Measurements from ENCODE around the gene SLC30A9.

The SLC30A9 gene

DNA sequence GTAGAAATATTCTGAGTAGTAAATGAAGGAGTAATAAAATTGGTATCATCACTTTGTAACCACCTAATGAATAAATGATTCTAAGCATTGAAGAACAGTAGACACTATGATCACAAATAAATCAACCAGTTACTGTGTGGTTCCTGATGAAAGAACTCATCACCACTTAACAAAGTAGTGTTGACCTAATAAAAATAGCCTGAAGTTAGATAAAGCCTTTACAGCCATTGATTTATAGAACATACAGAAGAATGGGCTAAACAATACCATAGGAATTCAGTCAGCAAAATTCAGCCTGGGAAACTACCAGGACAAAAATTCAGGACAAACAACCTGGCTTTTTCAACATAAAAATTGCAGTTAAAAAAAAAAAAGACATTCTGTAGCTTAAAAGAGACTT is 9.0 kb downstream of the SLC30A9 start:
- no peak for DNase-seq (ENCODE audit: low read depth)

GRCh38 chr4:42008011-42008786 is 17.9 kb downstream of the SLC30A9 start:
- no peak for DNase-seq (ENCODE audit: low read depth)

GRCh38 chr4:42015438-42015837 is 25.1 kb downstream of the SLC30A9 start:
- no peak for DNase-seq (ENCODE audit: low read depth)

DNA sequence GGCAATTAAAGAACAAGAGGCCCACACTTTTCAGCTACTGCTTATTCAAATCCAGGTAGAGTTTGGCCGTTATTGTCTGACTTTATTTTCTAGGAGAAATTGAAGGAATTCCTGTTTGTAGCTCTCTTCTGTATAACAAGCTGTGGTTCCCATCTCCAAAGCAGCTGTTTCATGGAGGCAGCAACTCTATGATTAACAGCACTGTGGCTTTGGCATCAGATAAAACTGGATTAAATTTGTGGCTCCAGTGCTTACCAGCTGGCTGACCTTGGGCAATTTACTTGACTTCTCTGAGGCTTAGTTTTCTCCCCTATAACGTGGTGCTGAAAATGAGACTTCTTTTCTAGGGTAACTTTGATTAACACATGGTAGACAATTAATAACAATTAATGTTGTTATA is 28.1 kb downstream of the SLC30A9 start:
- DNase-seq (ENCODE audit: low read depth): no peak

DNA sequence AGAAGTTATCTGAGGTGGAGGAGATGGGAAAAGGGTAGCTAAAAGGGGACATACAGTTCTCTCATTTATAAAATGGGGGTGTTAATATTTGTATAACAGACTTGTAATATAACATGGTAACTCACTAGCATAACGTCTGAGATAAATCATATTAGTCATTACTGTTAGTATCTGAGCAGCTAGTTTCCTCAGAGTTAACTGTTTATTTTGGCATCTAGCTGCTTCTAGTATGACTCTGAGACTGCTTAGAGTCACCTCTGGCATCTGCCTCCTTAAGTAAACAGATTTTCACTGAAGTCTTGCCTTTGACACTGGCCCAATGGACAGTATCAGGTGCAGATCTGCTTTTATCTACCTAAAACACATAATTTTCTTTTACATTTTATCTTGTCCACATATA is 58.1 kb downstream of the SLC30A9 start:
- no peak for DNase-seq (ENCODE audit: low read depth)

DNA sequence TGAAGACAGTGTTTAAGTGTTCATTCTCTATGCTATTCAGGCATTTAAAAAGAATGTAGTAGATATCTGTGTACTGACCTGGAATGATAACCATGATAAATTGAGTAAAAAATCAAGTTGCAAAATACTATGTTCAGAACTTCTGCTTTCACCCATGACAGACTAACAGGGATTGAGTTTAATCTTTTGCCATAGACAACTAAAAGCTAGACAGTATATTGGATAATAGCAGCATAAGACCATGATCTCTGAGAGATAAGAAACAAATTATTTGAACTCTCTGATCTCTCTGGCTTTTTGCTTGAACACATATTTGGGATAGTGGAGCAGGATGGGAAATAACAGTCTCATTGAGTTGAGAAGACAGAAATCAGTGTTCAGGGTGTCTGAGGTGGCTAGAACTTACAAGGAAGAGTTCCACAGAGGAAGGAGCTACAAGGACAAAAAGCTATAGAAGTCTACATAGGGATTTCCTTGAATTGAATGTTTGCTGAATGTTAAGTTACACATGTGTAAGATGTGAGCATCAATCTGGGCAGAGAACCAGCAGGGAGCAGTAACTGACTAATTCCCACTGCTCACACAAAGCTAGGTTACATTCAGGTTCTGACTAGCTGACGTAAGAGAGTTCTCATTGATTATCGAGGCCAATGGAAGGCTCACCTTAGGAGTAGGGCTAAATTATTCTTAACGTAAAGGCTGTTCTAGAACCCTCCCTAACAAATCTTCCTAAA is 60.4 kb downstream of the SLC30A9 start:
- no peak for DNase-seq (ENCODE audit: low read depth)

DNA sequence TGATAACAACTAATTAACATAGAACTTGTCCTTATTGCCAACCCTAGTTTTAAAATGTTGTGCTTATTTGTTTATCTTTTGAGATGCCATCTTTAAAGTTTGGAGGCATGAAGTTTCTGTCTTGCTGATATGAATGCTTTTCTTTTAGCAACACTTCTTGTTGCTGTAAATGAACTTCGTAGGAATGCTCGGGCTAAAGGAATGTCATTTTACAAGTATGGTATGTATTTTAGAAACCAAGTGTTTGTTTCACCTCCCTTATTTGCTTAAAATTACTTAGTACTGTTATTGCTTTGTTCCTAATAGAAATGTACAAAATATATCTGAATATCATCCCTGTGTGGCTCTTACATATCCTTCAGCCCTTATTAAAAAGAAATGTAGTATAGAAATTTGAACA is 76.1 kb downstream of the SLC30A9 start:
- DNase-seq (ENCODE audit: low read depth): no peak

GRCh38 chr4:42067264-42067663 is 76.9 kb downstream of the SLC30A9 start:
- DNase-seq (ENCODE audit: low read depth): no peak

DNA sequence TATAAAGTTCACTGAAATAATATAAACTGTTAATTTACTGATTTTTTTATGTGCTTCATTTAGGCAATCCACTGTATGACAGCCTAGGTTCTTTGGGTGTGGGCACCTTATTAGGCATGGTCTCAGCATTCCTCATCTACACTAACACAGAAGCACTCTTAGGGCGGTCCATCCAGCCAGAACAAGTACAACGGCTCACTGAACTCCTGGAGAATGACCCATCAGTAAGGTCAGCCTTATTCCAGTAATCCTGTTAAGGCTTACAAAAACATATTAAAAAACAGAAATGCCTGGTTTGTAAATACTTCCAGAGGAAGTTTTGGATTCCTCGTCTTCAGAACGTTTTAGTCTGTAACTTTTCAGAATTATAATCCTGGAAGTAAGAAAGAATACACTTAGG is 80.1 kb downstream of the SLC30A9 start:
- DNase-seq (ENCODE audit: low read depth): no peak

DNA sequence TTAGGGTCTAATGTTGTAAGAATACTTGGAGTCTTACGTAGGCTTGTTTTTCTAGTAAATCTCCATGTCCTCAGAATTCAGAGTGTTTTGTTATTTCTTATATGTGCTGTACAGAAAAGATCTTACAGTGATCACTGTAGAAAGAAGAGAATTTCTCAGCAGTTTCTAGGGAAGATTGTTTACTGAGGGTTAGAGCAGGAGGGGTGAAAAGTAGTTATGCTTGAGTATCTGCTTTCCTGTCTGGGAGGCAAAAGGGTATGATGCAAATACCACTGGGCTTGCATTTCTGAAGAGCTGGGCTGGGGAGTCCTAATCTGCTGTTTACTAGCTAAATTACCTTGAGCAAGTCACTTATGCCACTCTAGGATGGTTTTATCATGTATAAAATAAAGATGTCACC is 84.0 kb downstream of the SLC30A9 start:
- no peak for DNase-seq (ENCODE audit: low read depth)

DNA sequence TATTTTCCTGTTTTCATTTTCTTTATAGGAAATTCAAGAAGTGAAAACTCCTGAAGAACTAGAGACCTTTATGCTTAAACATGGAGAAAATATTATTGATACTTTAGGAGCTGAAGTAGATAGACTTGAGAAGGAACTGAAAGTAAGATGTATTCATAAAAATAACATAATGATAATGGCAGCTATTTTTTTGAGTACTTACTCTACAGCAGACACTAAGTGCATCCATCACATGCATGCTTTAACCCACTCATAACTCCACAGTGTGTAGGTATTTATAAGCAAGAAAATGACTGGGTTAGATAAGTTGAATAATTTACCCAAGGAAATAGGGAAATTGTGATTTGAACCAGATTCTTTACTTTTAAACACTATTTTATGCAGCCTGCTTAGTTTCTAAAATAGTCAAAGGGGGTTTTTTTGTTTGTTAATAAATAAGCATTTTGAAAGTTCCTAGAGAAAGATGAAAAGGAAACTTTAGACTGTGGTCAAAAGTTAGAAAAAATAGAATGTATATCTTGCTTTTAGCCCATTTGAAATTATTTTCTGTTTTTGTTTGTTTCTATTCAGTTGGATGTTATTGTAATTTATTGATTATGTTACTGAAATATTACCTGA is 88.0 kb downstream of the SLC30A9 start:
- DNase-seq (ENCODE audit: low read depth): no peak

- DNase-seq (ENCODE audit: low read depth): no peak
Measured at GRCh38 chr4:42080306-42080705, 90.0 kb downstream of the SLC30A9 start.

GRCh38 chr4:42083816-42084215 is 93.5 kb downstream of the SLC30A9 start:
- no peak for DNase-seq (ENCODE audit: low read depth)

DNA sequence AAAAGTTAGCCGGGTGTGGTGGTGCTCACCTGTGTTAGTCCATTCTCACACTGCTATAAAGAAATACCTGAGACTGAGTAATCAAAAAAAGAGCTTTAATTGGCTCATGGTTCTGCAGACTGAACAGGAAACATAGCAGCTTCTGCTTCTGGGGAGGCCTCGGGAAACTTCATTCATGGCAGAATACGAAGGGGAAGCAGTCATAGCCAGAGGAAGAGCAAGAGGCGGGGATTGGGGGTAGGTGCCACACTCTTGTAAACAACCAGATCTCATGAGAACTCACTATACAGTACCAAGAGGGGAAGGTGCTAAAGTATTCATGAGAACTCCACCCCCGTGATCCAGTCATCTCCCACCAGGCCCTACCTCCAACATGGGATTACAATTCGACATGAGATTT is 98.1 kb downstream of the SLC30A9 start:
- DNase-seq (ENCODE audit: low read depth): no peak

DNA sequence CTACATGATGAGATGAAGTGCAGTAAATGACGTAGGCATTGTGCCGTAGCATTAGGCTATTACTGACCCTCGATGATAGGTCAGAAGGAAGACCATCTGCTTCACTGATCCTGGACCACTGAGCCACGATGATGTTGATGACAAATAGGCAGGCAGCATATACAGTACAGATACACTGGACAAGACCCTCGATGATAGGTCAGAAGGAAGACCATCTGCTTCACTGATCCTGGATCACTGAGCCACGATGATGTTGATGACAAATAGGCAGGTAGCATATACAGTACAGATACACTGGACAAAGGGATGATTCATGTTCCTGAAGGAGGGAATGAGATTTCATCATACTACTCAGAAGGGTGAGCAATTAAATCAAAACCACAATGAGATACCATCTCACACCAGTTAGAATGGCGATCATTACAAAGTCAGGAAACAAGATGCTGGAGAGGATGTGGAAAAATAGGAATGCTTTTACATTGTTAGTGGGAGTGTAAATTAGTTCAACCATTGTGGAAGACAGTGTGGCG is 111.2 kb downstream of the SLC30A9 start:
- no peak for DNase-seq (ENCODE audit: low read depth)

DNA sequence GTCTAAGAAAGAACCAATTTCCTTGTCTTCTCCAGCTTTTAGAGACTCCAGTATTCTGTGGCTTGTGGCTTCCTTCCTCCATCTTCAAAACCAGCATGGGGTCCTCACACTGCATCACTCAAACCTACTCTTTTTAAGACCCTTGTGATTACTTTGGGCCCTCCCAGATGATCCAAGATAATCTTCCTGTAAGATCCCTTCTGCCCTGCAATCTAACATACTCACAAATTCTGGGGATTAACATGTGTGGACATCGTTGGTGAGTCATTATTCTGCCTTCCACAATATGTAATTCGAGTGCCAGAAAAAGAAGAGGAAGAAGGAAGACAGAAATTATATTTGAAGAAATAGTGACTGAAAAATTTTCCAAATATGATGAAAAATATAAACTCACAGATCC is 114.2 kb downstream of the SLC30A9 start:
- DNase-seq (ENCODE audit: low read depth): no peak

GRCh38 chr4:42112846-42113245 is 122.5 kb downstream of the SLC30A9 start:
- DNase-seq (ENCODE audit: low read depth): no peak

- no peak for DNase-seq (ENCODE audit: low read depth)
Measured at GRCh38 chr4:42119886-42120285, 129.6 kb downstream of the SLC30A9 start.

- DNase-seq (ENCODE audit: low read depth): no peak
Measured at GRCh38 chr4:42122237-42122636, 131.9 kb downstream of the SLC30A9 start.

GRCh38 chr4:42123071-42123644 is 132.8 kb downstream of the SLC30A9 start:
- no peak for DNase-seq (ENCODE audit: low read depth)

DNA sequence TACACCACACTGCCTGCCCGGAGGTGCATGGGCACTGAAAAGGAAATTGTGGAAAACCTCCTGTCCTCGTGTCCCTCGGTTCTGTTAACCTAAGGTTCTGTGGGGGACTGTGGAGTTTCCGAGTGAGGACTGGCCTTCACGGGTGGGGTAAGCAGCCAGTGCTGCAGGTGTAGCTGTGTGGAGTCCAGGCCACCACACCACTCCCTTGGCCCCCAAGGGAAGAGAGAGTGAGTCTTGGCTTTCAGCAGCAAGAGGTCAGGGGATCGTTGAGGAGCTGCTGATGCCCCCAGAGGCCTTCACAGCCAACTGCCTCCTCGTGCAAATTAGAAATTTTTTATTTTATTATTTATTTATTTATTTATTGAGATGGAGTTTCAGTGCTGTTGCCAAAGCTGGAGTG is 141.8 kb downstream of the SLC30A9 start:
- no peak for DNase-seq (ENCODE audit: low read depth)

DNA sequence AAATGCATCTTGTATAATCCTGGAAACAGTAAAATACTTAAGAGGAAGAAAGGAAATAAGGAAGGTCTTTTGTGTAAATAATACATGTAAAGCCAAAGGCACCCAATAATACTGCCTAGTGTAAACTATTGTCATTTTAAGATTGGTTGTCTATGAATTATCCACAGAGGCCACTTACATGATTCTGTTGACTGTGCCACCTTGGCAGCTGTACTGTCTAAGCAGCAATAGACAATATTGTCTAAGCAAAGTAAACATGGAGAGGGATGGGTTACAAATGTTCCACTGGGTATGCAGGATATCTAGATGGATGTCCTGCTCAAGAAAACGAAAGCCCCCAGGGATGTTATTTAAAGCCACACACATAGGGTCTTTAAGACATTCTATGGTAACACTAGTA is 142.7 kb downstream of the SLC30A9 start:
- DNase-seq (ENCODE audit: low read depth): no peak

DNA sequence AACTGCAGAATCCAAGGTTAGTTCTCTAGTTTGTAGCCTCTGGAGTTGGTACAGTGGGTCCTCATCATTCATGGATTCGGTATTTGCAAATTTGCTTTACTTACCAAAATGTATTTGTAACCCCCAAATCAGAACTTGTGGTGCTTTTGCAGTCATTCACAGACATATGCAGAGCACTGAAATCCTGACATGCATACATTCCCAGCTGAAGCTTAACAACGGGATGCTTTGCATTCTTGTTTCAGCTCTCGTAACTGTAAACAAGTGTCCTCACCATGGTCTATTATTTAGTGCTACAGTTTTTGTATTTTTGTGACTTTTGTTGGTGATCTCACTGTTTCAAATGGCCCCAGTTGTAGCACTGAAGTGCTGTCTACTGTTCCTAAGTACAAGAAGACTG is 146.0 kb downstream of the SLC30A9 start:
- no peak for DNase-seq (ENCODE audit: low read depth)

Measured in CMK (cell line).